B cell (primary cell): ENCODE results near the gene AFTPH. TPM values are rescaled to one million over a fixed set of nuclear protein-coding genes. Genes with fewer than 3 reads are reported as not detected.

Source experiments
- ATAC-seq: fragments of 200-7000 bp; cut with Tn5 transposase; one replicate; pipeline ENCODE4 v1.10.0; 2021; ENCODE audit warnings: low read depth, mild to moderate bottlenecking, moderate number of reproducible peaks, moderate library complexity
- CTCF ChIA-PET: fragments of 350-600 bp; sonication (Branson Sonifier 250); formaldehyde crosslinking; loops from one replicate; lab custom pipeline; 2021; ENCODE audit warnings: antibody characterized with exemption, inconsistent platforms; lab: Charles Lee
- POLR2A ChIA-PET: fragments of 350-600 bp; sonication (Branson Sonifier 250); formaldehyde crosslinking; loops from one replicate; lab custom pipeline; 2021; ENCODE audit warnings: antibody characterized with exemption; lab: Charles Lee
- DNase-seq: peaks from one replicate; pipeline ENCODE4 v3.0.0; 2013
- H2AFZ ChIP-seq: 2 replicates; pipeline ENCODE4 v1.6.1; 2012; ENCODE audit warnings: mild to moderate bottlenecking, low read depth, low read length; ENCODE audit not compliant: insufficient read depth, poor library complexity, severe bottlenecking
- H3K27ac ChIP-seq, 2 donors: 1 replicate in 1 of 2; 2 replicates in 1 of 2; pipeline ENCODE4 v1.5.1; 2012 to 2013; ENCODE audit warnings: low read length in 2 of 2, mild to moderate bottlenecking in 2 of 2, moderate library complexity in 1 of 2
- H3K27me3 ChIP-seq, 4 experiments: fragments of 200-600 bp in 1 of 4; sonication (generic) in 1 of 4; replicated peaks in 1 of 4; 1 replicate in 2 of 4; 2 replicates in 2 of 4; pipeline versions ENCODE4 v1.6.1 to v1.7.0; 2013 to 2016; ENCODE audit warnings: low read length in 3 of 4, mild to moderate bottlenecking in 2 of 4, mixed read lengths in 1 of 4, moderate library complexity in 1 of 4; ENCODE audit not compliant: insufficient read depth in 4 of 4, control insufficient read depth in 3 of 4; ENCODE audit errors: control extremely low read depth in 1 of 4
- H3K36me3 ChIP-seq, 2 experiments: replicated peaks in 1 of 2; 1 replicate in 1 of 2; 2 replicates in 1 of 2; pipeline versions ENCODE4 v1.6.1 to v1.7.1; 2013; ENCODE audit warnings: low read length in 1 of 2; ENCODE audit not compliant: insufficient read depth in 2 of 2, control insufficient read depth in 1 of 2; ENCODE audit errors: control extremely low read depth in 1 of 2, extremely low read depth in 1 of 2
- H3K4me1 ChIP-seq, 2 donors: fragments of 200-600 bp in 1 of 2; sonication (generic) in 1 of 2; 1 replicate in 1 of 2; 2 replicates in 1 of 2; pipeline versions ENCODE4 v1.5.1 to v1.6.1; 2013 to 2017; ENCODE audit warnings: low read length in 2 of 2; ENCODE audit not compliant: control insufficient read depth in 2 of 2, insufficient read depth in 2 of 2
- H3K4me2 ChIP-seq: replicated peaks from 2 replicates; pipeline ENCODE3; 2012; ENCODE audit warnings: mild to moderate bottlenecking, low read depth, low read length; ENCODE audit not compliant: poor library complexity, severe bottlenecking
- H3K4me3 ChIP-seq, 5 experiments: fragments of 200-600 bp in 1 of 5; sonication (generic) in 1 of 5; 1 replicate in 3 of 5; 2 replicates in 2 of 5; pipeline versions ENCODE4 v1.5.1 to v1.7.0; 2011 to 2016; ENCODE audit warnings: low read length in 4 of 5, mild to moderate bottlenecking in 4 of 5, low read depth in 2 of 5, control low read depth in 1 of 5, moderate library complexity in 1 of 5; ENCODE audit not compliant: insufficient read depth in 1 of 5; ENCODE audit errors: control extremely low read depth in 1 of 5, extremely low read depth in 1 of 5
- H3K79me2 ChIP-seq: fragments of 200-600 bp; sonication (generic); one replicate; pipeline ENCODE4 v1.6.0; 2016; ENCODE audit warnings: low read length; ENCODE audit not compliant: control insufficient read depth, insufficient read depth
- H3K9ac ChIP-seq: fragments of 200-600 bp; sonication (generic); 2 replicates; pipeline ENCODE4 v1.6.1; 2017; ENCODE audit warnings: mild to moderate bottlenecking, low read length, moderate library complexity
- H3K9me3 ChIP-seq, 3 donors: one replicate each; pipeline versions ENCODE4 v1.6.1 to v1.7.1; 2013; ENCODE audit warnings: low read length in 2 of 3; ENCODE audit not compliant: control insufficient read depth in 2 of 3, insufficient read depth in 1 of 3; ENCODE audit errors: control extremely low read depth in 1 of 3
- H4K20me1 ChIP-seq: 2 replicates; pipeline ENCODE4 v1.6.0; 2012; ENCODE audit warnings: mild to moderate bottlenecking, low read length; ENCODE audit not compliant: insufficient read depth, control insufficient read depth, poor library complexity, severe bottlenecking
- H3K27ac Mint-ChIP-seq: one replicate; pipeline ENCODE4 v1.8.0; 2021; ENCODE audit warnings: mixed read lengths
- H3K27me3 Mint-ChIP-seq: one replicate; pipeline ENCODE4 v1.8.0; 2021; ENCODE audit warnings: mixed read lengths
- H3K4me1 Mint-ChIP-seq: one replicate; pipeline ENCODE4 v1.8.0; 2021; ENCODE audit warnings: mixed read lengths
- H3K4me3 Mint-ChIP-seq: one replicate; pipeline ENCODE4 v1.8.0; 2021; ENCODE audit warnings: mixed read lengths
- H3K9me3 Mint-ChIP-seq: one replicate; pipeline ENCODE4 v1.8.0; 2022; ENCODE audit warnings: mixed read lengths; ENCODE audit not compliant: insufficient read depth
- CTCF ChIP-seq: fragments of 200-600 bp; IDR thresholded peaks from one replicate; pipeline ENCODE4 v1.8.0; 2022; ENCODE audit warnings: antibody characterized with exemption, mild to moderate bottlenecking
- EZH2 ChIP-seq: IDR thresholded peaks from 2 replicates; pipeline ENCODE4 v1.6.1; 2012; ENCODE audit warnings: borderline replicate concordance, low read depth, mild to moderate bottlenecking, moderate library complexity, low read length; ENCODE audit not compliant: insufficient read depth, poor library complexity, severe bottlenecking
- WGBS: methylation state at CpG from one replicate; pipeline ENCODE4 v1.1.5; 2013; ENCODE audit warnings: missing lambda C conversion rate; ENCODE audit not compliant: insufficient coverage; 5-methylcytosine and 5-hydroxymethylcytosine counted together
- intact Hi-C: fragments of 100-400 bp; cut with micrococcal nuclease; formaldehyde crosslinking; loops from one replicate; pipeline ENCODE4 v1.10.0; 2022
- polyA plus RNA-seq: library from polyadenylated mRNA; depleted of rRNA; stranded (reverse); fragments of >200 nt; gene quantifications from 2 replicates; pipeline ENCODE4 v1.2.3, GENCODE V29; 2012
- total RNA-seq, 2 donors: library from RNA; stranded (reverse); fragments of 120-200 nt in 1 of 2; gene quantifications; 1 replicate in 1 of 2; 2 replicates in 1 of 2; pipeline versions ENCODE4 v1.2.3 to v1.2.4, GENCODE V29; 2013 to 2022

The AFTPH gene
- total and polyA plus RNA-seq, 2 donors (not counting 1 experiment from before 2014, with no cell fraction given): 45.4 to 94.1 TPM

DNA sequence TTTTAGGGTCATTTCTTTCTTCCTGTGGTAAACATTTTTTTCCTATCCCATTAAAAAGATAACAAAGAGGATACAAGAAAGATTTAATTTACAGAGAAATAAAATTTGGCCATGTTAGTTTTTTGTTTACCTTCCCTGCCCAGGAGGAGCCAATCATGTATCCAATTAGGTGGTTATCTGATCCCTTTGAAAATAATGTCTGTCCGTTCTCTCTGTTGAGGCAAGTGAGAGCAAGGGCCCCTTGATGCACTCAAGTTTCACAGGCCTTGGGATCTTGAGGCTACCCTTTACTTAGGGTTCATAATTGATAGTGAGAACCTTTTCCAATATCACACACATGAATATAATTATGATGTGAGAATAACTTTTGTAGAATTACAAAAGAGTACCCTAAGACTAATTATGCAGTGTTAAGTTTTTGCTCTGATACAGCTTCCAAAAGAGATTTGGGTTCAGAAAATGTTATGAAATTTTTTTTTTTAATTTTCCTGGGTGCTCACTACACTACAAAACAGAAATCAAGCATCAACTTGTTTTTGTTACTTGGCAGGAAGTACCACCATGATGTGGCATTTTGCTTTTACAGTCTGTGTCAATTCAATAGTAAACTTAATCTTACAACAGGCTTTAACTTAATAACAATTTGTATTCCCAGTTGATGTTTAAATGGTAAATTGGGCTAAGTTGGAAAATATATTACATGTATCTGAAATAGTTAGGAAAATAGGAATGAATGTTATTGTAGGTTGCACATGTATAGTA is 42.0 kb downstream of the AFTPH start:
- H3K4me2 ChIP-seq: no peak overlapping the region
- DNase-seq (no peak), ATAC-seq (no peak)
- H3K27me3 ChIP-seq: no peaks in the 10 kb centered on the region
- intact Hi-C loops: no loop called here
- TF ChIP-seq EZH2: no peak
- no peak for TF ChIP-seq CTCF
- peaks cover 2 to 21% of the 10 kb centered on the region in 2 experiments for H3K36me3 ChIP-seq
- H4K20me1 ChIP-seq: peaks cover 18% of the 10 kb centered on the region
- no peak overlapping the region for H3K4me3 Mint-ChIP-seq
- H3K4me1 Mint-ChIP-seq: peaks cover 29% of the 10 kb centered on the region
- CTCF ChIA-PET: interaction anchor here (16.0 kb wide), 1 partner anchor 42 kb away, joined by 217 read pairs; the partner anchor contains the start of gene AFTPH
- no peaks in the 10 kb centered on the region for H3K9me3 Mint-ChIP-seq
- H3K27ac ChIP-seq: peak overlapping the region in 1 of 2 donors; percentile 29
- H3K4me3 ChIP-seq: no peak overlapping the region
- H3K9ac ChIP-seq: no peak overlapping the region
- peaks cover 5 to 7% of the 10 kb centered on the region in 2 donors for H3K4me1 ChIP-seq
- H3K27me3 Mint-ChIP-seq: no peaks in the 10 kb centered on the region
- no peak overlapping the region for H3K27ac Mint-ChIP-seq
- peaks cover 56% of the 10 kb centered on the region for H3K79me2 ChIP-seq
- no peak overlapping the region for H2AFZ ChIP-seq
- H3K9me3 ChIP-seq: no peaks in the 10 kb centered on the region
- POLR2A ChIA-PET: interaction anchor here (0.6 kb wide), 1 partner anchor 485 kb away, joined by 3 read pairs; no protein-coding TSS in a partner anchor
- WGBS: no CpG with 5 or more reads among the region's 1 CpG

- no peak overlapping the region for H3K4me3 ChIP-seq
- peaks cover 62% of the 10 kb centered on the region for H3K79me2 ChIP-seq
- no peak for TF ChIP-seq EZH2
- TF ChIP-seq CTCF: no peak
- ChIA-PET CTCF (interaction anchor here (0.7 to 16.0 kb wide), 3 partner anchors 11 to 237 kb away, joined by 3 to 217 read pairs (median 3); partner anchors contain the start of gene AFTPH), POLR2A (no interaction called here)
- H3K4me2 ChIP-seq: no peak overlapping the region
- Mint-ChIP-seq H3K27me3 (no peaks in the 10 kb centered on the region), H3K4me1 (peaks cover 23% of the 10 kb centered on the region), H3K4me3 (no peak overlapping the region), H3K27ac (no peak overlapping the region), H3K9me3 (no peaks in the 10 kb centered on the region)
- H3K36me3 ChIP-seq: peaks cover 6 to 33% of the 10 kb centered on the region in 2 experiments
- H3K27me3 ChIP-seq: no peaks in the 10 kb centered on the region
- intact Hi-C loops: no loop called here
- no peak for DNase-seq
- ATAC-seq: no peak
- peaks cover 23% of the 10 kb centered on the region for H4K20me1 ChIP-seq
- H3K9ac ChIP-seq: no peak overlapping the region
- WGBS: no CpG with 5 or more reads among the region's 6 CpGs
- H3K9me3 ChIP-seq: no peaks in the 10 kb centered on the region
- peaks cover 2 to 3% of the 10 kb centered on the region in 2 donors for H3K4me1 ChIP-seq
- no peak overlapping the region for H2AFZ ChIP-seq
- H3K27ac ChIP-seq: no peak overlapping the region
Observed at GRCh38 chr2:64567473-64567872, 43.3 kb downstream of the AFTPH start.
